GM08714 (cell line): ENCODE measurements around the gene OLFML2B.

ENCODE experiments used
- H3K4me3 ChIP-seq: fragments of 200-500 bp; sonication (Bioruptor generic); 2 replicates; pipeline ENCODE4 v1.5.1; 2014; ENCODE audit warnings: mild to moderate bottlenecking, low read length, inconsistent platforms
- ZNF274 ChIP-seq: IDR thresholded peaks from 2 replicates; pipeline ENCODE4 v1.6.1; 2012; ENCODE audit warnings: mild to moderate bottlenecking, low read depth, low read length

The OLFML2B gene

GRCh38 chr1:161962091-161962887, 61.4 kb downstream of the OLFML2B start:
- TF ChIP-seq ZNF274 = no peak
- H3K4me3 ChIP-seq = peak overlapping the region; percentile 64; the same call in 1 of the 2 replicates

GRCh38 chr1:161958425-161958824, 65.2 kb downstream of the OLFML2B start:
- no peak for TF ChIP-seq ZNF274
- H3K4me3 ChIP-seq = no peak overlapping the region

GRCh38 chr1:161956930-161957329, 66.7 kb downstream of the OLFML2B start:
- H3K4me3 ChIP-seq = no peak overlapping the region
- no peak for TF ChIP-seq ZNF274

GRCh38 chr1:161956097-161956496, 67.6 kb downstream of the OLFML2B start:
- no peak for TF ChIP-seq ZNF274
- H3K4me3 ChIP-seq = no peak overlapping the region

- no peak for TF ChIP-seq ZNF274
- no peak overlapping the region for H3K4me3 ChIP-seq
Observed at GRCh38 chr1:161955606-161956005, 68.1 kb downstream of the OLFML2B start.

- no peak for TF ChIP-seq ZNF274
Observed at GRCh38 chr1:161954466-161954865, 69.2 kb downstream of the OLFML2B start.

GRCh38 chr1:161954050-161954449, 69.6 kb downstream of the OLFML2B start:
- H3K4me3 ChIP-seq = no peak overlapping the region
- TF ChIP-seq ZNF274 = no peak

More at GRCh38 chr1:161954466-161954865, 69.2 kb downstream of the OLFML2B start:
- H3K4me3 ChIP-seq = no peak overlapping the region

GRCh38 chr1:161953256-161953920, 70.3 kb downstream of the OLFML2B start:
- no peak overlapping the region for H3K4me3 ChIP-seq
- TF ChIP-seq ZNF274 = no peak

- no peak for TF ChIP-seq ZNF274
- H3K4me3 ChIP-seq = no peak overlapping the region
Observed at GRCh38 chr1:161952607-161953172, 71.0 kb downstream of the OLFML2B start.

- no peak for TF ChIP-seq ZNF274
- no peak overlapping the region for H3K4me3 ChIP-seq
Observed at GRCh38 chr1:161951646-161952045, 72.0 kb downstream of the OLFML2B start.

GRCh38 chr1:161950377-161950776, 73.3 kb downstream of the OLFML2B start:
- TF ChIP-seq ZNF274 = no peak
- no peak overlapping the region for H3K4me3 ChIP-seq

GRCh38 chr1:161949548-161949947, 74.1 kb downstream of the OLFML2B start:
- no peak for TF ChIP-seq ZNF274
- no peak overlapping the region for H3K4me3 ChIP-seq

GRCh38 chr1:161948435-161948834, 75.2 kb downstream of the OLFML2B start:
- H3K4me3 ChIP-seq = no peak overlapping the region
- no peak for TF ChIP-seq ZNF274

- no peak for TF ChIP-seq ZNF274
- H3K4me3 ChIP-seq = no peak overlapping the region
Observed at GRCh38 chr1:161946071-161946987, 77.3 kb downstream of the OLFML2B start.
